Suprapubic skin (tissue), 4 donors: Measurements from ENCODE around the gene PDE9A. TPM values are rescaled to one million over a fixed set of nuclear protein-coding genes. Genes with fewer than 3 reads are reported as not detected.

Experiments
- DNase-seq, 2 donors: peaks; one replicate each; pipeline ENCODE4 v3.0.0-alpha.2; 2019; ENCODE audit warnings: low spot score in 2 of 2
- H3K27ac ChIP-seq: fragments of 200-600 bp; sonication (generic); one replicate; pipeline ENCODE4 v1.5.1; 2019
- H3K27me3 ChIP-seq: fragments of 200-600 bp; sonication (generic); one replicate; pipeline ENCODE4 v1.5.1; 2019
- H3K36me3 ChIP-seq: fragments of 200-600 bp; sonication (generic); one replicate; pipeline ENCODE4 v1.5.1; 2019
- H3K4me1 ChIP-seq: fragments of 200-600 bp; sonication (generic); one replicate; pipeline ENCODE4 v1.5.1; 2019
- H3K4me3 ChIP-seq: fragments of 200-600 bp; sonication (generic); one replicate; pipeline ENCODE4 v1.5.1; 2019; ENCODE audit warnings: mild to moderate bottlenecking
- H3K9me3 ChIP-seq: fragments of 200-600 bp; sonication (generic); one replicate; pipeline ENCODE4 v1.5.1; 2019
- CTCF ChIP-seq, 2 donors: fragments of 200-600 bp in 1 of 2; fragments of 450-650 bp in 1 of 2; sonication (generic) in 1 of 2; IDR thresholded peaks; one replicate each; pipeline ENCODE4 v1.5.1; 2016 to 2019; ENCODE audit warnings: antibody characterized with exemption in 2 of 2, mild to moderate bottlenecking in 1 of 2, moderate library complexity in 1 of 2
- EP300 ChIP-seq: sonication (generic); formaldehyde crosslinking; IDR thresholded peaks from one replicate; pipeline ENCODE4 v1.6.1; 2017; ENCODE audit warnings: antibody characterized with exemption
- POLR2A ChIP-seq, 2 donors: fragments of 450-650 bp; IDR thresholded peaks; one replicate each; pipeline ENCODE4 v1.6.1; 2017; ENCODE audit warnings: antibody characterized with exemption in 2 of 2, mild to moderate bottlenecking in 2 of 2, moderate library complexity in 2 of 2
- POLR2AphosphoS5 ChIP-seq, 3 donors: sonication (generic); formaldehyde crosslinking; IDR thresholded peaks; one replicate each; pipeline ENCODE4 v1.6.1; 2017; ENCODE audit warnings: antibody characterized with exemption in 3 of 3
- WGBS: methylation state at CpG from one replicate; pipeline ENCODE4 v1.1.5; 2018; 5-methylcytosine and 5-hydroxymethylcytosine counted together
- total RNA-seq, 4 donors: library from RNA; depleted of rRNA; stranded (reverse); fragments of >200 nt; gene quantifications; one replicate each; pipeline ENCODE4 v1.1.0, GENCODE V29; 2016

Gene PDE9A
- total RNA-seq, 4 donors from 2014 or later = 4.5 to 12.0 (median 7.1) TPM

GRCh38 chr21:42677339-42678321 is 24.2 kb downstream of the PDE9A start:
- Histone ChIP-seq H3K27me3 (peaks cover 20% of the 10 kb centered on the region), H3K36me3 (no peaks in the 10 kb centered on the region), H3K9me3 (no peaks in the 10 kb centered on the region), H3K4me3 (no peak overlapping the region), H3K4me1 (peaks cover 17% of the 10 kb centered on the region), H3K27ac (no peak overlapping the region)
- no peak for DNase-seq
- no peak for TF ChIP-seq POLR2AphosphoS5 (IDR thresholded peaks at IDR 0.05)
- 55% methylated on average over 20 of the region's 20 CpGs for WGBS

GRCh38 chr21:42678618-42679295 is 25.3 kb downstream of the PDE9A start:
- Histone ChIP-seq H3K4me3 (no peak overlapping the region), H3K4me1 (peaks cover 15% of the 10 kb centered on the region)
- TF ChIP-seq POLR2AphosphoS5 (IDR thresholded peaks at IDR 0.05) = no peak
- TF ChIP-seq POLR2A (IDR thresholded peaks at IDR 0.05) = no peak
- no peak for TF ChIP-seq CTCF (IDR thresholded peaks at IDR 0.05)
- no peak for TF ChIP-seq EP300

GRCh38 chr21:42679319-42680057 is 26.1 kb downstream of the PDE9A start:
- TF ChIP-seq CTCF (IDR thresholded peaks at IDR 0.05) (no peak), EP300 (no peak)
- no peak for DNase-seq
- H3K9me3 ChIP-seq = no peaks in the 10 kb centered on the region
- peaks cover 17% of the 10 kb centered on the region for H3K4me1 ChIP-seq
- peaks cover 20% of the 10 kb centered on the region for H3K27me3 ChIP-seq
- no peak overlapping the region for H3K4me3 ChIP-seq
- WGBS = 92% methylated on average over 21 of the region's 22 CpGs
- H3K27ac ChIP-seq = no peak overlapping the region
- no peaks in the 10 kb centered on the region for H3K36me3 ChIP-seq

More at GRCh38 chr21:42678618-42679295, 25.3 kb downstream of the PDE9A start:
- 85% methylated on average over 21 of the region's 23 CpGs for WGBS
- Histone ChIP-seq H3K27me3 (peaks cover 20% of the 10 kb centered on the region), H3K27ac (no peak overlapping the region), H3K9me3 (no peaks in the 10 kb centered on the region), H3K36me3 (no peaks in the 10 kb centered on the region)
- no peak for DNase-seq

- DNase-seq = no peak
- TF ChIP-seq CTCF (IDR thresholded peaks at IDR 0.05) = no peak
- no peak for TF ChIP-seq POLR2A (IDR thresholded peaks at IDR 0.05)
- no peak for TF ChIP-seq EP300
- no peak for TF ChIP-seq POLR2AphosphoS5 (IDR thresholded peaks at IDR 0.05)
- Histone ChIP-seq H3K4me1 (peaks cover 15% of the 10 kb centered on the region), H3K27ac (no peak overlapping the region), H3K4me3 (no peak overlapping the region), H3K27me3 (peaks cover 20% of the 10 kb centered on the region), H3K36me3 (no peaks in the 10 kb centered on the region), H3K9me3 (no peaks in the 10 kb centered on the region)
- 79% methylated on average over 3 of the region's 7 CpGs for WGBS
These were observed 26.6 kb downstream of the PDE9A start for GRCh38 chr21:42680058-42680330.

GRCh38 chr21:42680429-42680828 is 27.0 kb downstream of the PDE9A start:
- no peak for DNase-seq
- H3K4me3 ChIP-seq = no peak overlapping the region
- H3K27ac ChIP-seq = no peak overlapping the region
- TF ChIP-seq POLR2AphosphoS5 (IDR thresholded peaks at IDR 0.05) (no peak), CTCF (IDR thresholded peaks at IDR 0.05) (no peak), EP300 (no peak), POLR2A (IDR thresholded peaks at IDR 0.05) (no peak)
- H3K27me3 ChIP-seq = peaks cover 20% of the 10 kb centered on the region
- peaks cover 15% of the 10 kb centered on the region for H3K4me1 ChIP-seq
- H3K36me3 ChIP-seq = no peaks in the 10 kb centered on the region
- 83% methylated on average over 11 of the region's 11 CpGs for WGBS
- H3K9me3 ChIP-seq = no peaks in the 10 kb centered on the region
